GM18858 (cell line): ENCODE measurements around the gene PSMD8.

ENCODE experiments used
- ATAC-seq: cut with Tn5 transposase; IDR thresholded peaks from one replicate; pipeline ENCODE4 v1.9.1; 2021; ENCODE audit not compliant: unreplicated experiment

PSMD8 gene

DNA sequence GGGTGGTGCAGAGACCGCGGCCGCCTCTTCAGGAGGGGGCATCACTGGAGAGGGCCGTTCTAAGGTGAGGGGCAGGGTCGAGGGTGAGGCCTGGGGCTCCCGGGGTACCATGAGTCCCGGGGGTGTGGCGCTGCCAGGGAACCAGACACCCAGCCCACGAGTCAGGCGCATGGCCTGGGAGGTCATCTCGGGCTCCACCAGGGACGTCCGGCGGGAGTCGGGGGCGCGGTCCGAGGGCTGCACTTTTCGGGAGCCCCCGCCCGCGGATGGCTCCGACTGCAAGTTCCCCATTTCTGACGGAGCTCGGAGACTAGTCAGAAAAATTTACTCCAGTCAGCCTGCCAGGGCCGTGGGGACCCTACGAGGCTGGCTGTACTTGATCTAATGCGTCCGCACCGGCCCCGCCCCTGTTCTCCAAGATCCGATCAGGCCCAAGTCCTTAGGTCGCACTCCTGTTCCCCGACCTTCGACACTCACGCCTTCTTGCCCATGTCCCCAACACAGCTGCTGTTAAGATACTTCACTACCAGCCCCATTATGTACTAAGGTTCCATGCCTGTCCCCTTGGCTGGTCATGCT, 12.7 kb downstream of the PSMD8 start:
- no peak for ATAC-seq

- no peak for ATAC-seq
These were observed 13.4 kb downstream of the PSMD8 start, which contains the start of gene GGN for GRCh38 chr19:38387550-38388348. Gene GGN, minus strand, starts transcription at chr19:38388034. Its CDS starts 773 bp downstream, at chr19:38387261.

DNA sequence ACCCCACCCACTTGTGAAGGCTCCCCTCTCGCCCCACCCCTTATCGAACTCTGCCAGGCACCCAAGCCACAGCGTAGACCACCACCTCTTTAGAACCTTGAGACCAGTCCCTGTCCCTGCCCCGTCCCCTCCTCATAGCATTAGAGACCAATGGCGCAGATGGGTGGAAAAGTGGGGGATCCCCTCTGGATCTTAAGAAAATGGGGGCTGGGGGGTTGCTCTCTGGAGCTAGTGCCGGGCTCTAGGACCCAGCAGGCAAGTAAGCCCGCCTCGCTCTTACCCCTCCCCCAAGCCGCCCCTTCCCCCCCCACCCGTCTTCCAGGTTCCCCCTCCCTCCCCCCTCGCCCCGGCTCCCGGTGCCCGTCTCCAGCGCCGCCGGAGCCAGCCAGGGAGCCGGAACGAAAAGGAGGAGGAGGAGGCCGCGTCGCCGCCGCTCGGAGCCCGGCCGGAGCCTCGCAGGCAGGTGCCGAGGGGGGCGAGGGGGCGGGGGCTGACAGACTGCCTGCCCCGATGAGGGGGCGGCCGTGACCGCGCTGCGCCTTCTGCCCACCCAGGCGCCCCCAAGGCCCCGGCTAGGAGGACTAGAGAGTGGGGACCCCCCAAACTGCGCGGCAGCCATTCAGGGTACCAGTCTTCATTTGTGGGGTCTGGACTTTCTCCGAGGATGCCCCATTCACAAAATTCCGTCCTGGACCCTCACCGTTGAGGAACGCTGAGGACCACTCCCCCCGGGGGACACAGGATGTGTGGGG, 14.2 kb downstream of the PSMD8 start, which contains the start of gene SPRED3:
Gene SPRED3 (plus strand): TSS at position 349 of the 752 bp plus-strand sequence. CDS start 1,606 bp downstream, outside the sequence.
- no peak for ATAC-seq

DNA sequence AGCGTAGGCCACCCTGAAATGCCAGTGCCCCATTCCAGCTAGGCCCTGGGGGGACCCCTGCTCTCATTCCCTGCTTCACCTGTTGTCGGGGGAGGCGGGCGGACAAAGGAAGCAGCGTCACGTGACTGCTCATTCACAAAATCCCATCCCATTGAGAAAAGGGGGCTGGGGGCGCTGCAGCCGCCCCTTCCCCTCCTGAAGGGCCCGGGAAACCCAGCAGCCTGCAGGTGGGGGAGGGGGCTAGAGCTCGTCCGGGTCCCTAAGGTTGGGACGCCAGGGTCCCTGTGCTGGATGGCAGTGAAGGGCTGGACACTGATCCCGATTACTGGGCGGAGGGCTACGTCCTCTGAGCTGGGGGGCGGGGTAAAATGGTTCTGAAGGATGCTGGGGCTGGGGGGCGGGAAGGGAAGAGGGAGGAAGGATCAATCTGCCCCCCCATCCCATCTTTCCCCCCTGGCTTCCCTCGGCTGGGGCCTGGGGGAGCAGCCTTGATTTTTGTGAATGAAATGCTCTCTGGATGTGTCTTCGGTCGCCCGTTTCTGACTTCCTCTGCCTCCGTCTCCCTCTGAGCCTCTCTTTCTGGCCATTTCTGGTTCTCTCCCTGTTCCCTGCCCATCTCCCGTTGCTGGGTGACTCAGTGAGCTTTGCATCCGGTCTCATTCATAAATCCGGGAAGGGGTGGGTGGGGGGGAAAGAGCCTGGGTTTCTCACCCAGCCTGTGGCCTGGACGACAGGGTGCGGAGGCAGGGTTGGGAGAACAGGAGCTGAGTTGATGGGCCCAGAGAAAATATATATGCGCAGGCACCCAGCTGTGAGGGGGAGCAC, 14.9 kb downstream of the PSMD8 start:
- ATAC-seq = no peak

GRCh38 chr19:38389957-38390924, 15.9 kb downstream of the PSMD8 start:
- ATAC-seq = no peak

DNA sequence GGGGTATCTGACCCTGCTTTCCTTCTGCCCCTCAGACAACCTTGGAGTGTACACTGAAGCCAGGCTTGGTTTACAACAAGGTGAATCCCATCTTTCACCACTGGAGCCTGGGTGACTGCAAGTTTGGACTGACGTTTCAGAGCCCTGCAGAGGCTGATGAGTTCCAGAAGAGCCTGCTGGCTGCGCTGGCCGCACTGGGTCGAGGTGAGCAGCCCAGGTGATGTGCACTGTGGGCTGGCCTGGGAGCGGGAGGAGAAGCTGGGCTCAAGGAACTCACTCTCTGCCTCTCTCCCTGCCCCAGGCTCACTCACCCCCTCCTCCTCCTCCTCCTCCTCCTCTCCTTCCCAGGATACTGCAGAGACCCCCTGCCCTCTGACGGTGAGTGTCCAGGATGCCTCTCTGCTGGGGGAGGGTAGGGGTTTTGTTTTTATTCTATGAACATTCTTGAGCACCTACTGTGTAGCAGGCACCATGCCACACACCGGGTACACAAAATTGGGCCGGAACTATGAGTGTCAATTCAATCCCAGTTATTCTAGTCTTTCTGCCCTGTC, 17.6 kb downstream of the PSMD8 start:
- ATAC-seq = no peak

DNA sequence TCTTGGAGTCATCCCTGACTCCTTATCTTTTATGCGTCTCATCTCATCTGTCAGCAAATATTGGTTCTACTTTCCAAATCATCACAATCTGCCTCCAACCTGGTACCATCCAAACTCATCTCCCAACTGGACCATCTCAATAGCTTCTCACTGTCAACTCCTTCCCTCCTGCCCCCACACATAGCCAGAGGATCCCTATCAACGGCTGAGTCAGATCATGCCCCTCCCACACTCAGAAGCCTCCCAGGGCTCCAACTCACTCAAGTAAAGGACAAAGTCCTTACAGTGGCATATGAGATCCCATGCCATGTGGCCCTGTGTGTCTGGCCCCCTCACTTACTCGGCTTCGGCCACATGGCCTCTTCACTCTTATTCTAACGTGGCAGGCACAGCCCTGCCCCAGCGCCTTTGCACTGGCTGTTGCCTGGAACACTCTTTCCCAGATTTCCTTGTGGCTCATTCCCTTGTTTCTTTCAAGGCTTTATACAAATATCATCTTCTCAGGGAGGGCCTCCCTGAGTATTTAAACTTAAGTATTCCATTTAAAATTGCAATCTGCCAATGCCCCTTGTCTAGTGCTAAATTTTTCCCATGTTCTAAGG, 18.4 kb downstream of the PSMD8 start:
- ATAC-seq = no peak

- no peak for ATAC-seq
These were observed 20.1 kb downstream of the PSMD8 start for GRCh38 chr19:38394488-38394887.

DNA sequence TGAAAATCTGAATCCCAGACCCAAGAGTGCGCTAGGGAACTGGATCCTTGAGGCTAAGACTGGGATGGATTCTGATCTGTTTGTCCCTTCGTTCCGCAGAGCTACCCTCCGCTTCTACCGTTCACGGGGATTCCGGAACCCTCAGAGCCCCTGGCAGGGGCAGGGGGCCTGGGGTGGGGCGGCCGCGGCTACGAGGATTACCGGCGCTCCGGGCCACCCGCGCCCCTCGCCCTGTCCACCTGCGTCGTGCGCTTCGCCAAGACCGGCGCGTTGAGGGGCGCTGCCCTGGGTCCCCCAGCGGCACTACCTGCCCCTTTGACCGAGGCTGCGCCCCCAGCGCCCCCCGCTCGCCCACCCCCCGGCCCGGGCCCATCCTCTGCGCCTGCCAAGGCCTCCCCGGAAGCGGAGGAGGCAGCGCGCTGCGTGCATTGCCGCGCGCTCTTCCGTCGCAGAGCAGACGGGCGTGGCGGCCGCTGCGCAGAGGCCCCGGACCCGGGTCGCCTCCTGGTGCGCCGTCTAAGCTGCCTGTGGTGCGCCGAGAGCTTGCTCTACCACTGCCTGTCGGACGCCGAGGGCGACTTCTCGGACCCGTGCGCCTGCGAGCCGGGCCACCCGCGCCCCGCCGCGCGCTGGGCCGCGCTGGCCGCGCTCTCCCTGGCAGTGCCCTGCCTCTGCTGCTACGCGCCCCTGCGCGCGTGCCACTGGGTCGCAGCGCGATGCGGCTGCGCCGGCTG, 21.2 kb downstream of the PSMD8 start:
- ATAC-seq = no peak

DNA sequence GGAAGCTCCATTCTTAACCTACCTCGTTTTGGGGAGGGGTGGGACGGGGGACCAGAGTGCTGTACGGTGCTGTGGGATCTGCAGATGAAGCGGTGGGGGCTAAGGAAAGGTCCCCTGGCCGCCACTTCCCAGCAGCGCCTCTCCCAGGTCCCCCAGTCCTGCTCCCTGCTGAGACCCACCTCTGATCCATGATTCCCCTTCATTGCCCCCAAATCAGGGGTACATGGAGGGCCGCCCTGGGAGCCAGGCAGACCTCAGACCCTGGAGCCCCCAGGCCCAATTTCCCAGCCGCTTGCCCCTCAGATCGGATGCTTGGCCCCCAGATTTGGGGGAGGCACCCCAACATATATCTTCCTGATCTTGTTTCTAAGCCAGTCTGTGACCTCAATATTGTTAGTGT, 24.7 kb downstream of the PSMD8 start:
- ATAC-seq = no peak

DNA sequence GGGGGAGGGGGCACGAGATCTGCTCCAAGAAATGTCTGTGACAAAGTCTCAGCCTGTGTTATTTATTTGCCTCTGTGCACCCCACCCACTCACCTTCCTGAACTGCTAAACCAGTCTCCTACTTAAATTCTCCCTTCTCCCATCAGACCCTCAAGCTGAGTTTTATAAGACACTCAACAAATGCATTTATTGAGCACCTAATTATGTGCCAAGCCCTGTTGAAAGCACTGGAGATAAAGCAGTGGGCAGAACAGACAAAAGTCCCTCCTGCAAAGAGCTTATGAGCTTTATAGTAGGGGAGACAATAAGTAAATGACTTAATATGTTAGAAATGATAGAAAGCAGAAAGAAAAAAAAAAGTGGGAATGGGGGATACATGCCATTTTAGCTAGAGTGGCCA, 25.2 kb downstream of the PSMD8 start:
- ATAC-seq = no peak

GRCh38 chr19:38400361-38400760, 26.0 kb downstream of the PSMD8 start:
- ATAC-seq = no peak

- no peak for ATAC-seq
These were observed 26.8 kb downstream of the PSMD8 start for GRCh38 chr19:38401148-38401547.

GRCh38 chr19:38402623-38402966, 28.2 kb downstream of the PSMD8 start:
- no peak for ATAC-seq

GRCh38 chr19:38402967-38403674, 28.8 kb downstream of the PSMD8 start, which contains the start of gene FAM98C:
Gene FAM98C, plus strand, starts transcription at chr19:38403093. Its CDS starts 61 bp downstream, at chr19:38403154.
- peak; percentile 73 for ATAC-seq

- no peak for ATAC-seq
These were observed 30.5 kb downstream of the PSMD8 start for GRCh38 chr19:38404858-38405257.

DNA sequence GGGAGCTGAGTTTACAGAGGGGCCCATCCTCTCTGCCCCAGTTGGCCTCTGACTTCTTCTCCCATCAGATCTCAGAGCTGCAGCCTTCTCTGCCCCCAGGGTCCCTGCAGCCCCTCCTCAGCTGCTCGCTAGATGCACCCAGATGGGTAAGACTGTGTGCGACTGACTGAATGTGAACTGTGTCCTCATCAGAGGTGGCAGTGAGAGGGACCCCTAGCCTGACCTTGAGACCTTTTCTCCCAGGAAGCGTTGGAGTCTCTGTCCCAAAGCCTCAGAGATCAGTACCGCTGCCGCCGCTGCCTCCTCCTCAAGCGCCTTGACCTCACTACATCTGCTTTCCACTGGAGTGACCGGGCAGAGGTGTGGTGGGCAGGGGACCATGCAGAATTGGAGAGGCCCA, 30.9 kb downstream of the PSMD8 start:
- no peak for ATAC-seq
